GM23248 (cell line): ENCODE data around the gene TMEM266. TPM values are rescaled to one million over a fixed set of nuclear protein-coding genes. Genes with fewer than 3 reads are reported as not detected.
"Not testable (repeated sequence)": the region's sequence is repeated elsewhere in the genome, so short reads cannot be mapped to it uniquely, and the experiment has no call there.

Experiments
- DNase-seq: peaks from one replicate; pipeline ENCODE4 v3.0.0-alpha.2; 2015
- H2AFZ ChIP-seq: fragments of 200-600 bp; sonication (generic); 2 replicates; pipeline ENCODE4 v1.6.1; 2016; ENCODE audit warnings: antibody characterized with exemption
- H3F3A ChIP-seq: fragments of 200-600 bp; sonication (generic); 2 replicates; pipeline ENCODE4 v1.6.1; 2016; ENCODE audit warnings: mild to moderate bottlenecking, antibody characterized with exemption, mixed run types; ENCODE audit not compliant: insufficient read depth
- H3K27ac ChIP-seq: fragments of 200-600 bp; sonication (generic); 2 replicates; pipeline ENCODE4 v1.5.1; 2016; ENCODE audit warnings: mild to moderate bottlenecking
- H3K27me3 ChIP-seq: fragments of 200-600 bp; sonication (generic); replicated peaks from 2 replicates; pipeline ENCODE4 v1.6.1; 2016; ENCODE audit warnings: mild to moderate bottlenecking; ENCODE audit not compliant: insufficient read depth
- H3K36me3 ChIP-seq: fragments of 200-600 bp; sonication (generic); 2 replicates; pipeline ENCODE4 v1.6.1; 2016; ENCODE audit warnings: low read depth, mild to moderate bottlenecking
- H3K4me1 ChIP-seq: fragments of 200-600 bp; sonication (generic); 2 replicates; pipeline ENCODE4 v1.6.1; 2016; ENCODE audit warnings: mild to moderate bottlenecking; ENCODE audit not compliant: insufficient read depth
- H3K4me2 ChIP-seq: fragments of 200-600 bp; sonication (generic); one replicate; pipeline ENCODE4 v1.6.1; 2016; ENCODE audit warnings: mild to moderate bottlenecking; ENCODE audit not compliant: unreplicated experiment
- H3K4me3 ChIP-seq: fragments of 200-600 bp; sonication (generic); 2 replicates; pipeline ENCODE4 v1.5.1; 2016; ENCODE audit warnings: mild to moderate bottlenecking
- H3K79me2 ChIP-seq: fragments of 200-600 bp; sonication (generic); 2 replicates; pipeline ENCODE4 v1.6.1; 2016; ENCODE audit warnings: mild to moderate bottlenecking; ENCODE audit not compliant: insufficient read depth
- H3K9ac ChIP-seq: fragments of 200-600 bp; sonication (generic); 2 replicates; pipeline ENCODE4 v1.6.1; 2016; ENCODE audit warnings: mild to moderate bottlenecking
- H3K9me2 ChIP-seq: fragments of 200-600 bp; sonication (generic); 2 replicates; pipeline ENCODE4 v1.6.1; 2016; ENCODE audit warnings: mixed run types, mild to moderate bottlenecking, moderate library complexity; ENCODE audit not compliant: insufficient read depth
- H3K9me3 ChIP-seq: fragments of 200-600 bp; sonication (generic); one replicate; pipeline ENCODE4 v1.6.1; 2017; ENCODE audit warnings: low read depth
- H4K20me1 ChIP-seq: fragments of 200-600 bp; sonication (generic); 2 replicates; pipeline ENCODE4 v1.6.0; 2016; ENCODE audit not compliant: insufficient read depth
- EZH2 ChIP-seq: fragments of 200-600 bp; sonication (generic); IDR thresholded peaks from 2 replicates; pipeline ENCODE4 v1.6.1; 2018; ENCODE audit warnings: antibody characterized with exemption, mild to moderate bottlenecking; ENCODE audit not compliant: insufficient read depth, poor library complexity, severe bottlenecking
- EZH2phosphoT487 ChIP-seq: fragments of 200-600 bp; sonication (generic); IDR thresholded peaks from 2 replicates; pipeline ENCODE4 v1.6.1; 2018; ENCODE audit warnings: antibody characterized with exemption, moderate library complexity, mild to moderate bottlenecking, low read depth; ENCODE audit not compliant: insufficient read depth
- WGBS, 2 experiments: methylation state at CpG; one replicate each; pipeline ENCODE4 v1.1.6; 2015 to 2017; ENCODE audit warnings: low lambda C conversion rate in 2 of 2, low coverage in 1 of 2; ENCODE audit errors: missing lambda C conversion rate in 2 of 2; 5-methylcytosine and 5-hydroxymethylcytosine counted together
- in situ Hi-C: fragments of 300-500 bp; cut with MboI; formaldehyde crosslinking; loops from 2 replicates; pipeline ENCODE4 v1.15.0; 2020
- polyA plus RNA-seq: library from polyadenylated mRNA; unstranded; fragments of >200 nt; fragmentation: Nextera tagmentation; extraction: Ambion mirVana; gene quantifications from 2 replicates; pipeline ENCODE4 v1.2.1, GENCODE V29; 2016
- total RNA-seq: library from RNA; depleted of rRNA; stranded (reverse); fragments of >200 nt; shearing (Covaris generic); gene quantifications from 2 replicates; pipeline ENCODE4 v1.2.3, GENCODE V29; 2014; rRNA removed

TMEM266 gene
- 0.38 TPM in 1 of 2 replicates, not detected in the other for total RNA-seq
- polyA plus RNA-seq: 0.10 TPM in 1 of 2 replicates, not detected in the other

- Histone ChIP-seq H3K27ac (no peak within 1 kb of the TSS), H3K9me3 (no peaks in the 10 kb centered on the region), H3K4me1 (no peaks in the 10 kb centered on the region; the same call in 1 of the 2 replicates), H3K9ac (peak within 1 kb of the TSS; percentile 42; the same call in 1 of the 2 replicates), H3K4me2 (peak within 1 kb of the TSS; percentile 92), H4K20me1 (no peaks in the 10 kb centered on the region), H3K4me3 (peak within 1 kb of the TSS; percentile 76), H3K27me3 (peaks cover 81% of the 10 kb centered on the region), H3F3A (0 out of 2 replicates have a peak, but pooled peaks cover 7% of the 10 kb centered on the region), H3K36me3 (no peaks in the 10 kb centered on the region), H3K79me2 (no peaks in the 10 kb centered on the region), H3K9me2 (no peaks in the 10 kb centered on the region), H2AFZ (peak within 1 kb of the TSS; percentile 86)
- TF ChIP-seq EZH2phosphoT487 (no peak), EZH2 (no peak)
- 0 to 1% methylated on average over 21 to 72 of the region's 107 CpGs for WGBS, 2 experiments
- DNase-seq: peak; percentile 52
- in situ Hi-C loops: no loop called here
Observed at GRCh38 chr15:76059320-76060117, at the start of gene TMEM266. Gene TMEM266 (plus strand): TSS chr15:76059985. CDS start chr15:76134264, 74,279 bp downstream.

GRCh38 chr15:76010613-76011012 is 49.2 kb upstream of the TMEM266 start:
- H4K20me1 ChIP-seq: no peaks in the 10 kb centered on the region
- H3K4me3 ChIP-seq: no peak overlapping the region
- H2AFZ ChIP-seq: no peak overlapping the region
- H3K9me2 ChIP-seq: no peaks in the 10 kb centered on the region
- H3K9me3 ChIP-seq: no peaks in the 10 kb centered on the region
- H3K79me2 ChIP-seq: no peaks in the 10 kb centered on the region
- no peaks in the 10 kb centered on the region for H3K36me3 ChIP-seq
- no peaks in the 10 kb centered on the region; the same call in 1 of the 2 replicates for H3K4me1 ChIP-seq
- H3K27ac ChIP-seq: no peak overlapping the region
- H3K9ac ChIP-seq: no peak overlapping the region
- no peak overlapping the region for H3K4me2 ChIP-seq
- DNase-seq: no peak
- 63 to 73% methylated on average over 2 of the region's 2 CpGs for WGBS, 2 experiments
- in situ Hi-C loops: no loop called here
- H3K27me3 ChIP-seq: peaks cover 22% of the 10 kb centered on the region
- TF ChIP-seq EZH2phosphoT487 (no peak), EZH2 (no peak)
- H3F3A ChIP-seq: no peaks in the 10 kb centered on the region

- Histone ChIP-seq H3K9ac (no peak within 1 kb of the TSS), H3K4me1 (no peaks in the 10 kb centered on the region; the same call in 1 of the 2 replicates), H3K36me3 (no peaks in the 10 kb centered on the region), H2AFZ (peak within 1 kb of the TSS; percentile 64), H3K4me3 (peak within 1 kb of the TSS; percentile 21), H3K27ac (no peak within 1 kb of the TSS), H3K9me3 (peaks cover 3% of the 10 kb centered on the region), H3K79me2 (no peaks in the 10 kb centered on the region), H4K20me1 (no peaks in the 10 kb centered on the region), H3K9me2 (no peaks in the 10 kb centered on the region), H3K4me2 (peak within 1 kb of the TSS; percentile 25), H3F3A (no peaks in the 10 kb centered on the region), H3K27me3 (peaks cover 22% of the 10 kb centered on the region)
- in situ Hi-C loops: no loop called here
- TF ChIP-seq EZH2phosphoT487: no peak
- TF ChIP-seq EZH2: no peak
- 14 to 16% methylated on average over 13 of the region's 13 CpGs for WGBS, 2 experiments
- peak; percentile 24 for DNase-seq
Observed at GRCh38 chr15:76011627-76012551, 47.9 kb upstream of the TMEM266 start, which contains the start of gene NRG4. Gene NRG4 (minus strand): TSS chr15:76012424. CDS start chr15:76011230, 1,194 bp downstream.

GRCh38 chr15:76013470-76013869 is 46.3 kb upstream of the TMEM266 start:
- H3K79me2 ChIP-seq, in situ Hi-C loops, H3K4me1 ChIP-seq, H2AFZ ChIP-seq, H3F3A ChIP-seq, H4K20me1 ChIP-seq, H3K9me3 ChIP-seq, H3K36me3 ChIP-seq, H3K9ac ChIP-seq, H3K4me3 ChIP-seq, H3K4me2 ChIP-seq, H3K9me2 ChIP-seq, DNase-seq, H3K27ac ChIP-seq: not testable (repeated sequence)
- 65 to 76% methylated on average over 4 of the region's 4 CpGs for WGBS, 2 experiments
- peaks cover 22% of the 10 kb centered on the region for H3K27me3 ChIP-seq
